NCI-H446 treated with DMSO at 0.1 percent for 48 hours (cell line): Measurements from ENCODE around the gene DPH1.
"Not testable (repeated sequence)": the region's sequence is repeated elsewhere in the genome, so short reads cannot be mapped to it uniquely, and the experiment has no call there.

Experiments
- DNase-seq: peaks from one replicate; lab custom pipeline; 2025; lab: John Stamatoyannopoulos, UW

Gene DPH1

GRCh38 chr17:2008332-2009126 lies 21.4 kb upstream of the DPH1 start:
- no peak for DNase-seq

- no peak for DNase-seq
Measured at GRCh38 chr17:2009737-2010136, 20.2 kb upstream of the DPH1 start.

GRCh38 chr17:2011411-2012371 lies 18.3 kb upstream of the DPH1 start:
- no peak for DNase-seq

- DNase-seq: no peak
Measured at GRCh38 chr17:2012499-2012898, 17.5 kb upstream of the DPH1 start.

GRCh38 chr17:2013220-2013993 lies 16.5 kb upstream of the DPH1 start:
- not testable (repeated sequence) for DNase-seq

GRCh38 chr17:2013994-2014317 lies 16.0 kb upstream of the DPH1 start:
- no peak for DNase-seq

- DNase-seq: no peak
Measured at GRCh38 chr17:2015314-2015713, 14.6 kb upstream of the DPH1 start.

- DNase-seq: no peak
Measured at GRCh38 chr17:2016494-2016893, 13.5 kb upstream of the DPH1 start.

- DNase-seq: no peak
Measured at GRCh38 chr17:2017274-2017941, 12.5 kb upstream of the DPH1 start.

GRCh38 chr17:2018716-2019510 lies 11.0 kb upstream of the DPH1 start:
- DNase-seq: no peak

GRCh38 chr17:2019723-2020122 lies 10.2 kb upstream of the DPH1 start:
- no peak for DNase-seq

- DNase-seq: no peak
Measured at GRCh38 chr17:2020721-2021120, 9.2 kb upstream of the DPH1 start.

- DNase-seq: no peak
Measured at GRCh38 chr17:2022647-2023240, 7.2 kb upstream of the DPH1 start.

- no peak for DNase-seq
Measured at GRCh38 chr17:2023256-2023655, 6.7 kb upstream of the DPH1 start.

GRCh38 chr17:2023692-2024571 lies 6.0 kb upstream of the DPH1 start:
- DNase-seq: no peak

GRCh38 chr17:2024572-2025219 lies 5.3 kb upstream of the DPH1 start:
- no peak for DNase-seq

GRCh38 chr17:2025220-2025621 lies 4.7 kb upstream of the DPH1 start, which contains the start of gene RTN4RL1:
TSS of gene RTN4RL1 (minus strand) at chr17:2025334. CDS start at chr17:2024865, 469 bp downstream.
- no peak for DNase-seq

- no peak for DNase-seq
Measured at GRCh38 chr17:2025622-2026309, 4.2 kb upstream of the DPH1 start.
